H1 (cell line): Measurements from ENCODE around the gene SUPT20HL1. TPM values are rescaled to one million over a fixed set of nuclear protein-coding genes. Genes with fewer than 3 reads are reported as not detected.

Experiments
- ATF3 ChIP-seq: IDR thresholded peaks from 2 replicates; pipeline ENCODE4 v1.6.1; 2011; ENCODE audit warnings: low read depth, mild to moderate bottlenecking, low read length; ENCODE audit not compliant: insufficient read depth
- PHF8 ChIP-seq: fragments of 200-600 bp; sonication (generic); conservative IDR thresholded peaks from 2 replicates; pipeline ENCODE4 v1.7.1; 2012; ENCODE audit warnings: low read depth, mild to moderate bottlenecking, inconsistent platforms, low read length, moderate library complexity
- TBP ChIP-seq: IDR thresholded peaks from 2 replicates; pipeline ENCODE4 v1.6.1; 2011; ENCODE audit warnings: low read depth, low read length, improper control_type of control experiment
- ZNF274 ChIP-seq: IDR thresholded peaks from 2 replicates; pipeline ENCODE4 v1.7.0; 2012; ENCODE audit warnings: low read length, borderline replicate concordance; ENCODE audit errors: extremely low read depth
- polyA plus RNA-seq, 7 experiments: library from polyadenylated mRNA; depleted of rRNA in 3 of 7; stranded (reverse) in 5 of 7; unstranded in 2 of 7; fragments of >200 nt in 5 of 7; fragments of 200-250 nt in 2 of 7; gene quantifications; 1 replicate in 5 of 7; 2 replicates in 1 of 7; 4 replicates in 1 of 7; pipeline versions ENCODE4 v1.2.1 to v1.2.3, GENCODE V29; 2011 to 2013; ENCODE audit warnings: missing spikeins in 2 of 7, mixed read lengths in 2 of 7
- total RNA-seq: library from RNA; stranded (reverse); fragmentation: NEBNext Ultra II Directional; extraction: Animal tissue kit (Norgen Biotek cat#: 25700); gene quantifications from 2 replicates; pipeline ENCODE4 v1.2.1, GENCODE V29; 2021

Gene SUPT20HL1
- total and polyA plus RNA-seq, 2 of the 8 experiments (the other 6 are each of a cell fraction or from before 2014, with no cell fraction given): not detected

GRCh38 chrX:24391843-24392242 is 31.4 kb downstream of the SUPT20HL1 start (continued):
- TF ChIP-seq TBP (no peak), ATF3 (no peak), ZNF274 (no peak), PHF8 (no peak)
- TF ChIP-seq, all 59 proteins: peak for 0
